SKM-1 treated with dmso at 0.1 percent for 144 hours (cell line): ENCODE measurements around the gene ATP5F1D.

Source experiments
- DNase-seq: peaks from one replicate; lab custom pipeline; 2025; ENCODE audit not compliant: unreplicated experiment; lab: John Stamatoyannopoulos, UW

ATP5F1D gene

DNA sequence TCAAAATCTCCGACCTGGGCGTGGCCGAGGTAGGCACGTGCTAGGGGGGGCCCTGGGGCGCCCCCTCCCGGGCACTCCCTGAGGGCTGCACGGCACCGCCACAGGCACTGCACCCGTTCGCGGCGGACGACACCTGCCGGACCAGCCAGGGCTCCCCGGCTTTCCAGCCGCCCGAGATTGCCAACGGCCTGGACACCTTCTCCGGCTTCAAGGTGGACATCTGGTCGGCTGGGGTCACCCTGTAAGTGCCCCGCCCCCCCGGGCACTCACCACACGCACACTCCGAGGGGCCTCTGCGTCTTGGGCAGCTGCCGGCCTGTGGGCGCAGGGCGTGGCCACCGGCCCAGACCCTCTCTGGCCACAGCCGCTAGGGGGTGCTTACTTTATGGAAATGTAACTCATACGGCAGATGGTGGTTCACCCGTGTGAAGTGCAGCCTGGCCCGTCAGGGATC is 21.0 kb upstream of the ATP5F1D start:
- no peak for DNase-seq

DNA sequence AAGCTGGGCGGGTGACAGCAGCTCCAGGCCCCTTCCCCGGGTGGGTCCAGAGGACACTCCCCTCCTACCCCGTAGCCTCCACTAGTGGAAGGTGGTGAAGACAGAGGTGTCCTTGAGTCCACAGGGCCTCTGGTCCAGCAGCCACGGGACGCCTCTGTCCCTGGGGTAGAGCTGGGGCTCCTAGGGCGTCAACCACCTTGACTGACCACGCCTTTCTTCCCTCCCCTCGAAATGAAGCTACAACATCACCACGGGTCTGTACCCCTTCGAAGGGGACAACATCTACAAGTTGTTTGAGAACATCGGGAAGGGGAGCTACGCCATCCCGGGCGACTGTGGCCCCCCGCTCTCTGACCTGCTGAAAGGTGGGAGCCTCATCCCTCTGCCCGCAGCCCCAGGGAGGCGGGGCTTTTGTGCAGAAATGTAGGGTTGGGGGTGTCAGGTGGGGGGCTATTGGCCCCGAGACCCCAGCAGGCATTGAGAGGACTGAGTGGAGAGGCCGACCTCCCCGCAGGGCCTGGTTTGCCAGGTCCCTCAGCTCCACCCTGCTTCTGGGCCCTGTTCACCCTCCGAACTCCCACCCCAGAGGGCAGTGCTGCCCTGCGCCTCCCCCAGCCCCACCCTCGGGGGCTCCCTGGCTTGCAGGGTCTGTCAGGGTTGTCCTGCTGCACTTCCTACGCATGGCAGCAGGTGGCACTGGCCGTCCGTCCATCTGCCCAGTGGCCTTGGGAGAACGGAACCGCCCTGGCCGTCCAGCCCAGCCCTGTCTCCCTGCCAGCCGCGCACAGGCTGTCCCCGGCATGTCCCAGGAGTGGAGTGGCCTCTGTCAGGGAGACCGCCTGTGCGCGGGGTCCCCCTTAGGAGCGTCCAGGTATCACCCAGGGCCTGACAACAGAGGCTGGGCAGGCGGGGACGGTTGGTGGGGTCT is 20.3 kb upstream of the ATP5F1D start:
- no peak for DNase-seq

DNA sequence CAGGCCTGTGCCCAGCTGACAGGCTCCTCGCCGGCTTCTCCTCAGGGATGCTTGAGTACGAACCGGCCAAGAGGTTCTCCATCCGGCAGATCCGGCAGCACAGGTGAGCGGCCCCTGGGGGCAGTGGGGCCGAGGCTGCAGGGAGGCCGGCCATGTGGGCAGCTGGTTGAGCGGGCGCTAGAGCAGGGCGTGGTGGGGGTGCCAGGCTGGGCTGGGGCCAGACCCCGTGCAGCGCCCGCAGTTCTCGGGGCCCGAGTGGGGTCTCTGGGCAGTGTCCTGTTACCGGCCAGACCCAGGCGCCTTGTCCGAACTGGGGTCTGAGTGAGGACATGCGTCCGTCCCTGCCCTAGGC is 19.7 kb upstream of the ATP5F1D start:
- no peak for DNase-seq

DNA sequence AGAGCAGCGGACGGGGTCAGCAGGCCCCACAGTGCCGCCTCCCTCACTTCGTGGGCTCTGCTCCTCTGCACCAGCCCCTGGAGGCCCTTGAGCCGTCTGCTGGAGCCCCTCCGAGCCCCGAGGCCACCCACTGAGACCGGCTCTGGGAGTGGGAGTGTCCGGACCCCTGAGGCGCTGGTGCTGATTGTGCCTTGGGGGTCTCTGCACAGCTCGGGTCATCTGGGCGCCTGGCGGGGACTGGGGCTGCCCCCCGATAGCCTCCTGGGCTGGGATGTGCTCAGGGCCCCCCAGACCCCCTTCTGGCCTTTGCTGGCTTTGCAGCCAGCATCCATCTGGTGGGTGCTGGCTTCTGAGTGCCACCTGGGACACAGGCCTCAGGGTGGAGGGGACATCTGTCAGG is 19.2 kb upstream of the ATP5F1D start:
- DNase-seq = no peak

DNA sequence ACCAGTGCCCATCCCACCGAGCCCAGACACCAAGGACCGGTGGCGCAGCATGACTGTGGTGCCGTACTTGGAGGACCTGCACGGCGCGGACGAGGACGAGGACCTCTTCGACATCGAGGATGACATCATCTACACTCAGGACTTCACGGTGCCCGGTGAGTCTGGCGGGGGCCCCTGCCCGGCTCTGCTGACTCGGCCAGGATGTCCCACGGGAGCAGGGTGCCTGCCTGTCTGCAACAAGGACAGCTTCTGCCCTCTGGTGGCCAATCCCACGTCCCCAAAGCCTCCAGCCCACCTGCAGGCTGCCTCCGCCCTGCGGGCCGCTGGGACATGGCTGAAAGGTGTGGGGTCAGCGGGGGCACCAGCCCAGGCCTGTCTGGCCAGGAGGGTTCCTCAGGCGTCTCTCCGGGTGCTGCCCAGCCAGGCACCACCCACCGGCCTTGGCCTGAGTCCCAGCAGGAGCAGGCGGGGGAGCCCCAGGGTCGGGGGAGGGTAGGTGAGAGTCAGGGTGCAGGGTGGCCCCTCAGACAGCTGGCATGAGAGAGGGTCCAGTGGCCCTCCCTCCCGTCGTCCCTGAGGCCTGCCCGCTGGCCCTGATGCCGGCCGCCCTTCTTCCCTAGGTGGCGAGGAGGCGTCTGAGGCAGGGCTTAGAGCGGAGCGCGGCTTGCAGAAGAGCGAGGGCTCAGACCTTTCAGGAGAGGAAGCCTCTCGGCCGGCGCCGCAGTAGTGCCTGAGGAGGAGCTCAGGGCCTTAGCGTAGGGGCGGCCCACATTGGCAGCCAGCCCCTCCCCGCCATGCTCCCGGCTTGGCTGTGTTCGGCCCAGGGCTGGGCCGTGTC is 18.3 kb upstream of the ATP5F1D start:
- no peak for DNase-seq

DNA sequence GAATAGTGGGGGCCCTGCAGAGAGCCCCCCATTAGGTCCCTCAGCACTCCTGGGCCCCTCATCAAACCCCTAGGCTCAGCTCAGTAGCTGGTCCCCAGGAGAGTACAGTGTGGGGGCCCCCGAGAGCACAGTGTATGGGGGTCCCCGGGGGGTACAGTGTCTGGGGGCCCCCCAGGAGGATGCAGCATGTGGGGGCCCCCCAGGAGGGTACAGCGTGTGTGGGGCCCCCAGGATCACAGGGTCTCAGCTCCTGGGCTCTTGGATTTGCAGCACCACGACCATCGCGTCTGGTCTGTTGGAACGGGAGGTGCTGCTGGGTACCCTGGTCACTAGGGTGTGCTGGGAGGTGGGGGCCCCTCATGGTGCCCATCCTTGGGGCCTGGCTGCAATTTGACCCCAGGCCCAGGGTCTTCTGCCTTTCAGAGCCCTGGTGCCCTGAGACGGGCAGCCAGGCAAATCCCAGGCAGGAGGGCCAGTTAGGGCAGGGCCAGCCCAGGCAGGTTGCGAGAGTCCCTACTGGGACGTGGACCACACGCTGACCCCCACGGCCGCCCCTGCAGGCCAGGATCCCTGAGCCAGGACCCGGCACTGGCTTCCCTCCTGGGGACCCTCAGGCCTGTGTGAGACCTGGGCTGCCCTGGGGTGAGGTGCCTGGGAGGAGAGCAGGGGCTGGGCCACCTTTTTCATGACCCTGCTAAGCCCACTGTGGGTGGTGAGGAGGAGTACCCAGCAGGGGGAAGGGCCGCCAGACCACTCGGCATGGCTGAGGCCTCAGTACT is 17.3 kb upstream of the ATP5F1D start:
- no peak for DNase-seq

DNA sequence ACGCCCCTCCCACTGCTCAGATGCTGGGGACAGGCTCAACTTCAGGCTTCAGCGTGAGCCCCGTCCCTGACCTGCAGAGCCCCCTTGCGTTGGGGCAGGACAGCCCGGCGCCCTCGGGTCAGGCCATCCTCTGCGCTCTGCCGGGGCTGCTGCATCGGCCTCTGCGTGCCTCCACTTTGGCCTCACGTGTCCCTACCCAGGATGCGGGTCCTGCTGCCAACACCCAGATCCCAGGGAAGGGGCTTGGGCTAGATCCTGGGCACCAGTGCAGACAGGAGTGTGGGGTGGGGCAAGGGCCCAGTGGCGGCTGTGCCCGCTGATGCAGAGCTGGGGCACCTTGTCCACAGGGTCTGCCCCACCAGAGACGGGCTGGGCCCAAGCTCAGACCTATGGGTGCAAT is 16.7 kb upstream of the ATP5F1D start:
- no peak for DNase-seq

DNA sequence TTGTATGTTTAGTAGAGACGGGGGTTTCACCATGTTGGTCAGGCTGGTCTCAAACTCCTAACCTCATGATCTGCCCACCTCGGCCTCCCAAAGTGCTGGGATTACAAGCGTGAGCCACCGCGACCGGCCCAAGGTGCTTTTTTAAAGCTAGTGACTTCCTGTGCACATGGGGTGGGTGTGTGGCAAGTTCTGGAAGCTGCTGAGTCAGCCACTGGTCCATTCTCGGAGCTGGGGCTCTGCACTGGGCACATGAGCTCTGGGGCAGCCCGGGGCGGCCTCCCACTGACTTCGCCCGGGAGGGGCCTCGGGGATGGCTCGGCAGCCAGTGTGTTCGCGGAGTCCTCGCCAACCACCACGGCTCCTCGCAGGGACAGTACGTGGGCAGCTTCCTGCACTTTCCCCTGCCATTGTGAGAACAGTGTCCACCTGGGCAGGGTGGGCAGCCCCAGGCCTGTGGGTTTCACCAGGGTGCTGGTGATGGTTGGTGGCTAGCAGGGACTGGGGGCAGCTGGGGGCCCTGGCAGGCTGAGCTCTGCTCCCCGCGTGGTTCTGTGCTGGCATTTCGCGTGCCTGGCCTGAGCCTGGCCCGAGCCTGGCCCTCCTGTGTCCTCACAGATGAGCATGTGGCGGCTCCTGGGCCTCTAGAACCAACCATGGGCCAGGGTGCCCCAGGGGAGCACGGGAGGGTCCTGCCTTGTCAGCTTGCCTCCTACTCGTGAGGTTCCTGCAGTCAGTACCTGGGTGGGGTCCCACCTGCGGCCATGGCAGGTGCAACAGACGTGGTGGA is 15.9 kb upstream of the ATP5F1D start:
- DNase-seq = no peak

DNA sequence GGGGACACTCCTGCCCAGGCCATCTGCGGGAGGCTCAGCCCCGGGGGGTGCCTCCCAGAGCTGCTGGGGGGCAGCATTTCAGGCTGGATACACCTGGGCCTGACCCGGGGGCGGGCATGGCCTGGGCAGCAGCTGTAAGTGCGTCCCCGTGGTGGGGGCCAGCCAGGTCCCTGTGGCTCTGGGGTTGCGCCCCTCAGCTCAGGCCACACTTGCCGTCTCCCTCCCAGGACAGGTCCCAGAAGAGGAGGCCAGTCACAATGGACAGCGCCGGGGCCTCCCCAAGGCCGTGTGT is 15.4 kb upstream of the ATP5F1D start:
- no peak for DNase-seq

DNA sequence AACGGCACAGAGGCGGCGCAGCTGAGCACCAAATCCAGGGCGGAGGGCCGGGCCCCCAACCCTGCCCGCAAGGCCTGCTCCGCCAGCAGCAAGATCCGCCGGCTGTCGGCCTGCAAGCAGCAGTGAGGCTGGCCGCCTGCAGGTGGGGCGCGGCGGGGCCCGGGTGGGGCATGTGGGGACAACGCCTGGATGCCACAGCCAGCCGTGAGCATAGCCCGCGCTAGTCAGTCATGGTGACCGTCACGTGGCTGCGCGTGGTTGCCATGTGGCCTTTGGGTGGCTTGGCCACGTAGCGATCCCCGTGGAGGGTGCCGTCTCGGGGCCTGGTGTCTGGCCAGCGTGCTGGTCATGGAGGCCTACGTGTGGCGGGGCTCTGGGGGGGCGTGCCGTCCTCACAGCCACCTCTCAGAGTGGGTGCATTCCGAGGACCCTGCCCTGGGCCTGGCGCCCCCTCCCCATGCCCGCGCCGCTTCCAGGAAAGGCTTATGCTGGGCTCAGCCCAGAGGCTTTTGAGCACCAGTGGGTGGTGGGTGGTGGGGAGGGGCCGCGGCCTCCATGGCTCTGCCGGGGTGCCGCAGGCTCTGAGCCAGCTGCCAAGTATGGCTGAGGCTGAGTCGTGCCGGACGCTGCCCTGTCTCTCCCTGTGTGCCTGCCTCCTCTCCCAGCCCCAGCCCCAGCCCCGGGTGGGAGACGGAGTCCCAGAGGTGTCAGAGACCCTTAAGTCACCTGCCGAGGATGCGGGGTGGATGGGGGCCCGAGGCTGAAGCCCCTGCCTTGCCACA is 14.8 kb upstream of the ATP5F1D start:
- DNase-seq = no peak

DNA sequence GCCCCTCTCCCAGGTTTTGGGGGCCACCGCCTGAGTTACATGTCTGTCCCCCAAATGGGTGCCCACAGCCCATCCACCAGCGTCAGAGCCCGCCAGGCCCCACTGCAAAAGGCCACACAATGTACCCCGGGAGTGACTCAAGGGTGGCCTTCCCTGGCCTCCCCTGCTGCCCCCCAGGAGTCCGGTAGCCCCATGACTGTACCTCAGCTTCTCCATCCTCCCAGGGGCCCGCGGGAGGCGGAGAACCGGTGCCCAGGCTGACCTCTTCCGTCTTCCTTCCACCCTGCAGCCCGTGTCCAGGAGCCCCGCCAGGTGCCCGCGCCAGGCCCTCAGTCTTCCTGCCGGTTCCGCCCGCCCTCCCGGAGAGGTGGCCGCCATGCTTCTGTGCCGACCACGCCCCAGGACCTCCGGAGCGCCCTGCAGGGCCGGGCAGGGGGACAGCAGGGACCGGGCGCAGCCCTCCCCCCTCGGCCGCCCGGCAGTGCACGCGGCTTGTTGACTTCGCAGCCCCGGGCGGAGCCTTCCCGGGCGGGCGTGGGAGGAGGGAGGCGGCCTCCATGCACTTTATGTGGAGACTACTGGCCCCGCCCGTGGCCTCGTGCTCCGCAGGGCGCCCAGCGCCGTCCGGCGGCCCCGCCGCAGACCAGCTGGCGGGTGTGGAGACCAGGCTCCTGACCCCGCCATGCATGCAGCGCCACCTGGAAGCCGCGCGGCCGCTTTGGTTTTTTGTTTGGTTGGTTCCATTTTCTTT is 14.1 kb upstream of the ATP5F1D start:
- no peak for DNase-seq

DNA sequence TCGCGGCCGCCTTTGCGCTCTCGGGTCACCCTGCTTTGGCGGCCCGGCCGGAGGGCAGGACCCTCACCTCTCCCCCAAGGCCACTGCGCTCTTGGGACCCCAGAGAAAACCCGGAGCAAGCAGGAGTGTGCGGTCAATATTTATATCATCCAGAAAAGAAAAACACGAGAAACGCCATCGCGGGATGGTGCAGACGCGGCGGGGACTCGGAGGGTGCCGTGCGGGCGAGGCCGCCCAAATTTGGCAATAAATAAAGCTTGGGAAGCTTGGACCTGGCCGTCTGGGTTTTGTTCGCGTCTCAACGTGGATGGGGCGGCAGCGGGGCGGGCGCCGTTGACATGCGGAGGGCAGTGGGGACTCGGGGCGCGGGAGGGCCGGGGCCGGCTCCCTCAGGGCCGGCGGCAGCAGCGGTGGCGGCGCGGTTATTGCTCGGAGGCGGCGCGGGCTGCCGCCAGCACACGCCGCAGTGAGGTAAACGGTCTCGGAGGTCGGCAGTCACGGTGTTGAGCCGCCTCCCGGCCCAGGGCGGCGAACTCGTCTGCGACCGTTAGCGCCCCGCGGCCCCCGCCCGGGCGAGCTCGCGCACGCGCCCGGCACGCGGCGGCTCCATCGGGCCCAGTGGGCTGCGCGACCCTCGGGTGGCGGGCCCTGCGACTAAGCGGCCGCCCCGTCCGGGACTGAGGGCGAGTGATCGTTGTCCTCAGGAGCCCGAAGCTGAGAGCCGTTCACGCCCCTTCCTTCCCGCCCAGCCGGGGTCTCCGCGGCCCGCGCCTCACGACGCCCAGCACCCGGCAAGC is 13.2 kb upstream of the ATP5F1D start:
- no peak for DNase-seq

DNA sequence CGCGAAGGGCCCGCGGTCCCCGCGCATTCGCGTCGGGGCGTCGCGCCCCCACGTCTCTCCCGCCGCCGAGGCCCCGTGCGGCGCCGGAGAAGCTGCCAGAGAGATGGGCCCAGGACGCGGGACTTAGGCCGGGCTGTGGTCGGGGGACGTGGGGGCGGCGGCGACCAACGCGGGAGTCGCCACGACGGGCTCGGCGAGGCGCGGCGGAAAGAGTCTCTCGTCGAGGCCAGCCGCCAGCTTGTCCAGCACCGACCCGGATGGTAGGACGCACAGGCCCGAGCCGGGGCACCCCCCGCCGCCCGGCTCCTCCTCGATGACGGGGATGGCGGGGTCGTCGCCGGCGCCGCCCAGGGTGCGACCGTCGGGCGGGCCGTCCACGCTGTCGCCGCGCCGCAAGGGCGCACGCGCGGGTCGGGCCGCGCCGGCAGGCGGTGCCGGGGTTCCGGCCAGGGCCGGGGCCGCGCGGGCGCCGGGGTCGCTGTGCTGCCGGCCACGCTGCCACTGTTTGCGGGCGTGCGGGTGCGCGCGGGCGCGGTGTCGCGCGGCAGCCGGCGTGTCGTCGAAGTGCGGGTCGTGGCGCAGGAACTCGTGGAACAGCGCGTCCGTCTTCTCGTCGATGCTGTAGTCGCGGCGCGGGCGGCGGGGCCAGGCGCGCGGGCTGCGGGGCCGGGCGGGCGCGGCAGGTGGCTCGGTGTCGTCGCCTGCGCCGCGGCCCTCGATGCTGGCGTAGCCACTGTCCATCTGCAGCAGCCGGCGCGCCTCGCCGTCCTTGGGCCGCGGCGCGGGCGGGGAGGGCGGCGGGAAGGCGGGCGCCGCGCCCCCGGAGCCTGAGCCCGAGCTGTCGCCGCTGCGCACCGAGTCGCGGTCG is 12.3 kb upstream of the ATP5F1D start:
- DNase-seq = no peak

DNA sequence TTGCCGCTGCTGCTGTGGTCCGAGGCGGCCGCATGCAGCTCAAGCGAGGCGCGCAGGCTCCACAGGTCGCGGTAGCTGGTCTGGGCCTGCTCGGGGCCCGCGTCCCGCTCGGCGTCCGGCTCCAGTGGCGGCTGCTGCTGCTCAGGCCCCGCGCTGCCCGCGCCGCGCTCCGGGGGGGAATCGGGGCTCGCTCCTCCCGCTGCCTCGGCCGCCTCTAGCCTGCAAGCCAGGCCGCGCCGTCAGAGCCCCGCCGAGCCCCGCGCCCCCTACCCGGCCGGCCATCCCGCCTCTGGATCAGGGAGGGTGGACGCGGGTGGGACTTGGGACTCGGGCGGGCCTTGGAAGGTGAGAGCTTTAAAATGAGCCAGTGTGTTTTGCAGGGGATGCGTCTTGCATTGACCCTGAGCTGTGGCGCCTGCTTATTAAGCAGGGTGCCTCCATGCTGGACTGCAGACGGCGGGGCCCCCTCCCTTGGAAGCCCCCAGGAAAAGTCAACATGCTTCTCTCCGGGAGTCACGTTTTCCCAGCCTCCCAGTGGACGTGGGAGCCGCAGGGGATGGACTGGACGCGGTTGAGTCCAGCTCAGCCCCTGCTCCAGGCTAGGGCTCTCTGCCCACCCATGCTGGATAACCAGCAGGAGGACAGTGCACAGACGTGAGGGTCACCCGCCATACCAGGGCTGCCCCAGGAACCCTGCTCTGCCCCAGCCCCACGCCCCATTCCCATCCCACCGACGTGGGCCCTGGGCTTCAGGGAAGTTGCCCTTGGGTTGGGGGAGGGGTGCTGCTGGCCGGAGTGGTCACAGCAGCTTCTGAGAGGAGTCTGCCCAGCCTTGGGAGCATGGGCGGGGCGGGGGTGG is 11.4 kb upstream of the ATP5F1D start:
- no peak for DNase-seq

DNA sequence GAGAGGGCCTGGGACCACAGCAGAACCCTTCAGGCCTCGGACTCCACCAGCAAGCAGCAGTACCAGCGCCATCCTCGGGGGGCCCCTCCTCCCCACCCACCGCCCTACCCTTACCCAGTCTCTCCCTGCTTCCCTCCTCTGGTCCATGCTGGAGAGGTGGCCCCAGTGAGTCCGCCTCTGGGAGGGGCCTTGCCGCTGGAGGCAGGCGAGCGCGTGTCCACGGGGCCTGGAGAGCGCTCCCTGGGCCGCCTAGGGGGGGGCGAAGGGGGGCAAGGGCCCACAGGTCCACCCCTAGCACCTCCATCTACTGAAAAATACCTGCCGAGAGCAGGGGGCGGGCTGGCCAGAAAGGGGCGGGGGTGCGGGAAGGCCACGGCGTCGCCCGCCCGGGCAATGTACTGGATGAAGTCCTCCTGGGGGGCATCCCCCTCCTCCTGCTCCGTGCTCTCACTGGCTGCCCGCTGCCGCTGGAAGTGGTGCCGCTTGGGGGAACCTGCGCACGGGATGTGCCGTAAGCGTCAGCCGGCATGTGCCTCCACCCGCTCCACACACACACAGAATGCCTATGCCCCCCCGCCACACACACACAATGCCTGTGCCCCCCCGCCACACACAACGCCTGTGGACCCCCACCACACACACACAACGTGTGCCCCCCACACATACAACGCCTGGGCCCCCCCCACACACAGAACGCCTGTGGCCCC is 10.6 kb upstream of the ATP5F1D start:
- no peak for DNase-seq
